ENCODE results near the gene DUXA.
"Not testable (repeated sequence)": the region's sequence is repeated elsewhere in the genome, so short reads cannot be mapped to it uniquely, and the experiment has no call there.

Gene DUXA

DNA sequence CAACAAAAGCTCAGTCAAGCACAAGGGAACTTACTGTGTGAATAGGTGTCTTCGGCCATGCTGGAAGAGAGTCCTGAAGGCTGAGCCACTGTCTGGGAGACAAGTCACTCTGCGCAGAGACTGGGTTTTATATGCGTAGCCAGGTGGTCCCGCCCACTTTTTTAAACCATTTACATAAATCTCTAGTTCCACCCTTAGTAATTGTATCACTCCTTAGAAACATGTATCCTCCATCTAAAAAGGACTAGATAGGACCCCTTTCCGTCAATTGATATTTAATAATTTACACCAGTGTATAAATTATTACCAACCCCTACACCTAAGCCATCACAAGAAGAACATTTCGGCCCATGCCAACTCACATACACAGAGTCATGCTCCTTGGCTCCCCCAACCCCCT lies at the start of gene DUXA:
TSS of gene DUXA (minus strand) at position 101 of the 400 bp plus-strand sequence. CDS start at position 59, 42 bp downstream.
- DNase-seq: no peak

DNA sequence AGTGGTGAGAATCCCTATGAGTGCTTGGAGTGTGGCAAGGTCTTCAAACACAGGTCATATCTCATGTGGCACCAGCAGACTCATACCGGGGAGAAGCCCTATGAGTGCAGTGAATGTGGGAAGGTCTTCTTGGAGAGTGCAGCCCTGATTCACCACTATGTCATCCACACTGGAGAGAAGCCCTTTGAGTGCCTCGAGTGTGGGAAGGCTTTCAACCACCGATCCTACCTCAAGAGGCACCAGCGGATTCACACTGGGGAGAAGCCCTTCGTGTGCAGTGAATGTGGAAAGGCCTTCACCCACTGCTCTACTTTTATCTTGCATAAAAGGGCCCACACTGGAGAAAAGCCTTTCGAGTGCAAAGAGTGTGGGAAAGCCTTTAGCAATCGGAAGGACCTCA lies 44.8 kb upstream of the DUXA start:
- no peak for DNase-seq

- DNase-seq: no peak
Observed at GRCh38 chr19:57210381-57210780, 43.1 kb upstream of the DUXA start.

GRCh38 chr19:57202160-57202559 lies 34.9 kb upstream of the DUXA start:
- no peak for DNase-seq

DNA sequence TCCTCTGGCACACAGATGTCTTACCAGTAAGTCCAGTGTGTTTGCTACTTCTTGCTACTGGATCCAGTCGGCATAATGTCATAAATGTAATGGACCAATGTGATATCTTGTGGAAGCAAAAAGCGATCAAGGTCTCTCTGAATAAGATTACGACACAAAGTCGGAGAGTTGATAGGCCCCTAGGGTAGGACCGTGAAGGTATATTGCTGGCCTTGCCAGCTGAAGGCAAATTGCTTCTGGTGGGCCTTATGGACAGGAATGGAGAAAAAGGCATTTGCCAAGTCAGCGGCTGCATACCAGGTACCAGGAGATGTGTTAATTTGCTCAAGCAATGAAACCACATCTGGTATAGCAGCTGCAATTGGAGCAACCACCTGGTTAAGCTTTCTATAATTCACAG lies 30.6 kb upstream of the DUXA start:
- not testable (repeated sequence) for DNase-seq

DNA sequence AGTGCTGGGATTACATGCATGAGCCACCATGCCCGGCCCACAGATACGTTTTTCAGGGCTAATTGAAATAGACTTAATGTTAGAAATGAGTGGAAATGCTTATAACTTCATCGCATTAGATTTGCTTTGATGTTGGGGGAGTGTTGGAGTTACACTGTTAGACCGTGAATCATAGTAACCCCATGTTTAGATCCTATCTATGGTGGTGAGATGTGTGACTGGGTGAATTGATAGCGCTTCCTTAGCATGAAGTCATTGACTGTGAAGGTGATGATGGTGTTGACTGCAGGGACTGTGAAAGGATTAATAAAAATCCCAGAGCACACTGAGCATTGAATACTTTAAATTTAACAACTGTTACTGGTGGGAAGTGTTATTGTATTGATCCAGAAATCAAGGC lies 25.7 kb upstream of the DUXA start:
- no peak for DNase-seq

GRCh38 chr19:57192077-57192420 lies 24.8 kb upstream of the DUXA start:
- DNase-seq: peak; percentile 7

- DNase-seq: peak; percentile 84
Observed at GRCh38 chr19:57191141-57192076, 24.1 kb upstream of the DUXA start, which contains the start of gene ZNF264. Gene ZNF264 (plus strand): TSS chr19:57191500. CDS start chr19:57191914, 414 bp downstream.

DNA sequence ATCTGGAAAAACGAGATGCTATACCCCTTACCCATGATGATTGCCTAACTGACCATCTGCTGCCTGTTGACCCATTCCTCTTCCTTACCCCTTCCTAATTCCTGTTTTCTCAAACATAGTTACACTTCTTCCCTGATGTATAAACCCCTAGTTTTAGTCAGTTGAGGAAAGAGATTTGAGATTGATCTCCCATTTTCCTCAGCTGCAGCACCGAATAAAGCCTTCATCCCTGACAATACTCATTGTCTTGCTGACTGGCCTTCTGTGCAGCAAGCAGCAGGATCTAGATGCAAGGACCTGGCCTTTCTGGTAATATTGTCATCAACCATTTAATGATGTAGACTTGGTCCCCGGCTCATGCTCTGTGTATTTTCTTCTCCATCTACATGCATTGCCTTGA lies 23.0 kb upstream of the DUXA start:
- no peak for DNase-seq

- DNase-seq: no peak
Observed at GRCh38 chr19:57171551-57172081, 4.3 kb upstream of the DUXA start.

- DNase-seq: no peak
Observed at GRCh38 chr19:57165846-57166245, 1.4 kb downstream of the DUXA start.

DNA sequence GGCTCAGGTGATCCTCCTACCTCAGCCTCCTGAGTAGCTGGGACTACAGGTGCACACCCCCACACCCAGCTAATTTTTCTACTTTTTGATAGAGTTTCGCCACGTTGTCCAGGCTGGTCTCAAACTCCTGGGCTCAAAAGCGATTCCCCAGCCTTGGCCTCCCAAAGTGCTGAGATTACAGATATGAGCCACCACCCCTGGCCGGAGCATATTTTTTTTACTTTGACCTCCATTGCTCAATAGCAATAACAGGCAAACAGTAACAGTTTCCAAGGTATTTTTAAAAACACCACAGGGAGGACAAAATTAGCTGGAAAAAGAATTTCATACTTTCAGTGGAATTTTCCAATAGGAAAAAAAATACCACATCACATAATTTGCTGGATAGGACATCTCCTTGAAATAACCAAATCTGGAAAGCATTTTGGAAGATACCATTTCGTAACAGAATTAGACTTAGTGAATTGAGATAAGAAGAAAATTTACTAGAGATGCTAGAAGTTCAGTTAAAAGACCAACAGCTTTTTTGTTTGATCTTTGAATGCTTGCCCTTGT lies 5.2 kb downstream of the DUXA start:
- no peak for DNase-seq

GRCh38 chr19:57152921-57153320 lies 14.4 kb downstream of the DUXA start:
- no peak for DNase-seq

- DNase-seq: no peak
Observed at GRCh38 chr19:57141699-57142098, 25.6 kb downstream of the DUXA start.

GRCh38 chr19:57135797-57136196 lies 31.5 kb downstream of the DUXA start:
- DNase-seq: no peak

GRCh38 chr19:57127403-57127802 lies 39.9 kb downstream of the DUXA start:
- DNase-seq: not testable (repeated sequence)

- DNase-seq: no peak
Observed at GRCh38 chr19:57123882-57124281, 43.4 kb downstream of the DUXA start.

GRCh38 chr19:57118848-57119247 lies 48.4 kb downstream of the DUXA start:
- no peak for DNase-seq

GRCh38 chr19:57113501-57113900 lies 53.8 kb downstream of the DUXA start:
- DNase-seq: not testable (repeated sequence)

GRCh38 chr19:57111329-57111644 lies 56.0 kb downstream of the DUXA start:
- no peak for DNase-seq

DNA sequence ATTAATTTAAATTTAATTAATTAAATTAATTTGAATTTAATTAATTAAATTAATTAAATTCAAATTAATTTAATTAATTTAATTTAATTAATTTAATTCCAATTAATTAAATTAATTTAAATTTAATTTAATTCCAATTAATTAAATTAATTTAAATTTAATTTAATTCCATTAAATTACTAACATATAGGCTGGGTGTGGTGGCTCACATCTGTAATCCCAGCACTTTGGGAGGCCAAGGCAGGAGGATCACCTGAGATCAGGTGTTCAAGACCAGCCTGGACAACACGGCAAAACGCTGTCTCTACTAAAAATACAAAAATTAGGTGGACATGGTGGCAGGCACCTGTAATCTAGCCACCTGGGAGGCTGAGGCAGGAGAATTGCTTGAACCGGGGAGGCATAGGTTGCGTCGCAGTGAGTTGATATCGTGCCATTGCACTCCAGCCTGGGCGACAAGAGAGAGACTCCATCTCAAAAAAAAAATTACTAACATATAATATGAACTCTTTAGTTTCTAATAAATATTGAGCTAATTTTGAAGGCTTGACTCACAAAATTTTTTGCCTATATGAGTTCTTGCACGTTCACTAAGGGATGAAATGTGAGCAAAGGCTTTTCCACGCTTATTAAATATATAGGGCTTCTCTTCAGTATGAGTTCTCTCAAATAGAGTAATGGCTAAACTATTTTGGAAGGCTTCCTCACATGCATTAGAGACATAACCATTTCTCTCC lies 56.5 kb downstream of the DUXA start:
- no peak for DNase-seq

GRCh38 chr19:57106722-57107235 lies 60.5 kb downstream of the DUXA start:
- DNase-seq: no peak

- DNase-seq: no peak
Observed at GRCh38 chr19:57105976-57106721, 61.1 kb downstream of the DUXA start.
